H9 (cell line): ENCODE results near the gene RFNG. TPM values are rescaled to one million over a fixed set of nuclear protein-coding genes. Genes with fewer than 3 reads are reported as not detected.

ENCODE experiments used
- DNase-seq: peaks from one replicate; pipeline ENCODE4 v3.0.0-alpha.2; 2017
- H2AFZ ChIP-seq: one replicate; pipeline ENCODE4 v1.6.1; 2013; ENCODE audit warnings: mild to moderate bottlenecking, low read length, control low read depth, moderate library complexity
- H2AK5ac ChIP-seq: 2 replicates; pipeline ENCODE4 v1.6.1; 2013; ENCODE audit warnings: low read length, control low read depth, mixed read lengths; ENCODE audit not compliant: insufficient read length
- H2BK120ac ChIP-seq: one replicate; pipeline ENCODE4 v1.6.1; 2013; ENCODE audit warnings: low read depth, mild to moderate bottlenecking, low read length, control low read depth, inconsistent platforms; ENCODE audit not compliant: poor library complexity, severe bottlenecking
- H2BK12ac ChIP-seq: 2 replicates; pipeline ENCODE4 v1.6.1; 2013; ENCODE audit warnings: low read length, control low read depth, mixed read lengths, low read depth; ENCODE audit not compliant: insufficient read length
- H2BK15ac ChIP-seq: 2 replicates; pipeline ENCODE4 v1.6.1; 2013; ENCODE audit warnings: low read depth, low read length, control low read depth
- H2BK20ac ChIP-seq: one replicate; pipeline ENCODE4 v1.6.1; 2013; ENCODE audit warnings: low read depth, mild to moderate bottlenecking, low read length, control low read depth, inconsistent platforms; ENCODE audit not compliant: poor library complexity, severe bottlenecking
- H2BK5ac ChIP-seq: 2 replicates; pipeline ENCODE4 v1.6.1; 2013; ENCODE audit warnings: low read length, control low read depth, mixed read lengths; ENCODE audit not compliant: insufficient read length
- H3K14ac ChIP-seq: 2 replicates; pipeline ENCODE4 v1.6.1; 2013; ENCODE audit warnings: low read length, control low read depth; ENCODE audit not compliant: insufficient read depth
- H3K18ac ChIP-seq: 2 replicates; pipeline ENCODE4 v1.6.1; 2013; ENCODE audit warnings: low read depth, mild to moderate bottlenecking, mixed read lengths, low read length, control low read depth; ENCODE audit not compliant: insufficient read length
- H3K23ac ChIP-seq: 2 replicates; pipeline ENCODE4 v1.6.1; 2013; ENCODE audit warnings: low read length, control low read depth, mixed read lengths, low read depth; ENCODE audit not compliant: insufficient read length
- H3K23me2 ChIP-seq: 2 replicates; pipeline ENCODE4 v1.6.1; 2013; ENCODE audit warnings: low read depth, mild to moderate bottlenecking, mixed read lengths, low read length, control low read depth; ENCODE audit not compliant: insufficient read length, poor library complexity, severe bottlenecking
- H3K27ac ChIP-seq: 2 replicates; pipeline ENCODE4 v1.5.1; 2013; ENCODE audit warnings: low read length, control low read depth, mixed read lengths, low read depth; ENCODE audit not compliant: insufficient read length
- H3K27me3 ChIP-seq: 2 replicates; pipeline ENCODE4 v1.6.1; 2013; ENCODE audit warnings: low read length, control low read depth, inconsistent platforms; ENCODE audit not compliant: insufficient read depth
- H3K4ac ChIP-seq: 2 replicates; pipeline ENCODE4 v1.6.1; 2013; ENCODE audit warnings: low read depth, mild to moderate bottlenecking, control low read depth, inconsistent platforms, low read length, moderate library complexity
- H3K4me1 ChIP-seq: 2 replicates; pipeline ENCODE4 v1.6.1; 2013; ENCODE audit warnings: low read length, control low read depth, inconsistent platforms; ENCODE audit not compliant: insufficient read depth
- H3K4me2 ChIP-seq: 2 replicates; pipeline ENCODE4 v1.6.1; 2013; ENCODE audit warnings: low read length, control low read depth, mixed read lengths; ENCODE audit not compliant: insufficient read length, insufficient read depth
- H3K56ac ChIP-seq: 2 replicates; pipeline ENCODE4 v1.6.1; 2013; ENCODE audit warnings: low read depth, mild to moderate bottlenecking, mixed read lengths, low read length, control low read depth; ENCODE audit not compliant: insufficient read length
- H3K79me1 ChIP-seq: 2 replicates; pipeline ENCODE4 v1.6.1; 2013; ENCODE audit warnings: low read depth, mild to moderate bottlenecking, moderate library complexity, low read length, control low read depth, inconsistent platforms; ENCODE audit not compliant: insufficient read depth, poor library complexity, severe bottlenecking
- H3K79me2 ChIP-seq: 2 replicates; pipeline ENCODE4 v1.6.1; 2013; ENCODE audit warnings: low read length, control low read depth, inconsistent platforms; ENCODE audit not compliant: insufficient read depth
- H3K9ac ChIP-seq: 2 replicates; pipeline ENCODE4 v1.6.1; 2013; ENCODE audit warnings: low read length, control low read depth, mixed read lengths; ENCODE audit not compliant: insufficient read length; ENCODE audit errors: extremely low read depth
- H3K9me3 ChIP-seq: one replicate; pipeline ENCODE4 v1.6.1; 2013; ENCODE audit warnings: low read depth, low read length, inconsistent platforms; ENCODE audit not compliant: control insufficient read depth
- H3T11ph ChIP-seq: one replicate; pipeline ENCODE4 v1.6.1; 2013; ENCODE audit warnings: mild to moderate bottlenecking, low read length, control low read depth, inconsistent platforms
- H4K20me1 ChIP-seq: one replicate; pipeline ENCODE4 v1.6.1; 2013; ENCODE audit not compliant: control insufficient read depth, insufficient read length, insufficient read depth
- H4K5ac ChIP-seq: 2 replicates; pipeline ENCODE4 v1.6.1; 2013; ENCODE audit warnings: low read depth, mild to moderate bottlenecking, mixed read lengths, low read length, control low read depth; ENCODE audit not compliant: insufficient read length
- H4K8ac ChIP-seq: replicated peaks from 2 replicates; pipeline ENCODE4 v1.6.1; 2013; ENCODE audit warnings: low read length, control low read depth, mixed read lengths, low read depth; ENCODE audit not compliant: insufficient read length
- H4K91ac ChIP-seq: 2 replicates; pipeline ENCODE4 v1.6.1; 2013; ENCODE audit warnings: low read depth, mild to moderate bottlenecking, moderate library complexity, mixed read lengths, low read length, control low read depth; ENCODE audit not compliant: insufficient read length
- H3K27ac Mint-ChIP-seq, 3 experiments: 2 replicates in 2 of 3; 3 replicates in 1 of 3; pipeline ENCODE4 v1.8.0; 2020 to 2021; ENCODE audit warnings: mixed read lengths in 3 of 3, mild to moderate bottlenecking in 1 of 3, moderate library complexity in 1 of 3
- H3K27me3 Mint-ChIP-seq: 2 replicates; pipeline ENCODE4 v1.8.0; 2021; ENCODE audit warnings: low read depth, mild to moderate bottlenecking, moderate library complexity, mixed read lengths
- H3K36me3 Mint-ChIP-seq, 3 experiments: 2 replicates in 2 of 3; 3 replicates in 1 of 3; pipeline ENCODE4 v1.8.0; 2020 to 2021; ENCODE audit warnings: low read depth in 3 of 3, mixed read lengths in 3 of 3; ENCODE audit not compliant: insufficient read depth in 1 of 3
- H3K4me1 Mint-ChIP-seq, 2 experiments: 2 replicates each; pipeline ENCODE4 v1.8.0; 2020; ENCODE audit warnings: mixed read lengths in 2 of 2
- H3K4me3 Mint-ChIP-seq, 2 experiments: 2 replicates in 1 of 2; 3 replicates in 1 of 2; pipeline ENCODE4 v1.8.0; 2020 to 2021; ENCODE audit warnings: mild to moderate bottlenecking in 2 of 2, mixed read lengths in 2 of 2, moderate library complexity in 1 of 2
- H3K9me3 Mint-ChIP-seq, 2 experiments: 2 replicates in 1 of 2; 3 replicates in 1 of 2; pipeline ENCODE4 v1.8.0; 2020; ENCODE audit warnings: mild to moderate bottlenecking in 2 of 2, mixed read lengths in 2 of 2, moderate library complexity in 1 of 2
- WGBS: extraction: QIAGEN DNeasy Blood & Tissue Kit; methylation state at CpG from one replicate; pipeline ENCODE4 v1.1.7; 2013; ENCODE audit warnings: missing lambda C conversion rate, low lambda C conversion rate, mixed read lengths; ENCODE audit not compliant: insufficient read length; ENCODE audit errors: extremely low coverage; 5-methylcytosine and 5-hydroxymethylcytosine counted together
- total RNA-seq: library from RNA; stranded (reverse); gene quantifications from 2 replicates; pipeline ENCODE4 v1.2.1, GENCODE V29; 2021
- TF ChIP-seq, protein P1 (sequence below): fragments of 200-600 bp; sonication (generic); conservative IDR thresholded peaks from 3 replicates; pipeline ENCODE4 v1.8.0; 2021; ENCODE audit warnings: antibody characterized with exemption, mild to moderate bottlenecking

The RFNG gene
- total RNA-seq, 1 experiment from 2014 or later, result 34.0 TPM

- DNase-seq, result no peak
- no peak overlapping the region for H3K4me3 Mint-ChIP-seq
- H3K9ac ChIP-seq, result no peak overlapping the region
Observed at GRCh38 chr17:82016875-82017459, 34.6 kb downstream of the RFNG start.

More at GRCh38 chr17:82016875-82017459, 34.6 kb downstream of the RFNG start:
- Histone ChIP-seq H3K4me1 (no peaks in the 10 kb centered on the region), H2BK5ac (no peak overlapping the region), H2BK120ac (no peak overlapping the region), H3K4ac (no peak overlapping the region), H3K9me3 (no peaks in the 10 kb centered on the region), H2BK20ac (no peak overlapping the region), H3K56ac (no peak overlapping the region), H4K91ac (no peak overlapping the region), H4K5ac (no peak overlapping the region), H2AK5ac (no peak overlapping the region), H2BK15ac (no peak overlapping the region), H3T11ph (no peak overlapping the region), H3K23ac (no peak overlapping the region), H3K14ac (no peak overlapping the region), H3K79me1 (no peaks in the 10 kb centered on the region), H3K27me3 (no peaks in the 10 kb centered on the region), H3K27ac (no peak overlapping the region), H2AFZ (no peak overlapping the region), H4K20me1 (no peaks in the 10 kb centered on the region), H2BK12ac (no peak overlapping the region), H3K4me2 (no peak overlapping the region), H3K79me2 (no peaks in the 10 kb centered on the region), H4K8ac (no peak overlapping the region), H3K23me2 (peaks cover 2% of the 10 kb centered on the region), H3K18ac (no peak overlapping the region)
- no peaks in the 10 kb centered on the region for H3K27me3 Mint-ChIP-seq
- no peaks in the 10 kb centered on the region for H3K9me3 Mint-ChIP-seq
- H3K4me1 Mint-ChIP-seq, result peaks cover 7 to 10% of the 10 kb centered on the region in 2 experiments
- 0 out of 7 replicates have a peak overlapping the region, but pooled peaks of 1 of the 3 experiments have one; percentile 40 for H3K27ac Mint-ChIP-seq
- TF ChIP-seq, protein P1, sequence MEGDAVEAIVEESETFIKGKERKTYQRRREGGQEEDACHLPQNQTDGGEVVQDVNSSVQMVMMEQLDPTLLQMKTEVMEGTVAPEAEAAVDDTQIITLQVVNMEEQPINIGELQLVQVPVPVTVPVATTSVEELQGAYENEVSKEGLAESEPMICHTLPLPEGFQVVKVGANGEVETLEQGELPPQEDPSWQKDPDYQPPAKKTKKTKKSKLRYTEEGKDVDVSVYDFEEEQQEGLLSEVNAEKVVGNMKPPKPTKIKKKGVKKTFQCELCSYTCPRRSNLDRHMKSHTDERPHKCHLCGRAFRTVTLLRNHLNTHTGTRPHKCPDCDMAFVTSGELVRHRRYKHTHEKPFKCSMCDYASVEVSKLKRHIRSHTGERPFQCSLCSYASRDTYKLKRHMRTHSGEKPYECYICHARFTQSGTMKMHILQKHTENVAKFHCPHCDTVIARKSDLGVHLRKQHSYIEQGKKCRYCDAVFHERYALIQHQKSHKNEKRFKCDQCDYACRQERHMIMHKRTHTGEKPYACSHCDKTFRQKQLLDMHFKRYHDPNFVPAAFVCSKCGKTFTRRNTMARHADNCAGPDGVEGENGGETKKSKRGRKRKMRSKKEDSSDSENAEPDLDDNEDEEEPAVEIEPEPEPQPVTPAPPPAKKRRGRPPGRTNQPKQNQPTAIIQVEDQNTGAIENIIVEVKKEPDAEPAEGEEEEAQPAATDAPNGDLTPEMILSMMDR, result no peak
- H3K36me3 Mint-ChIP-seq, result peaks cover 2 to 8% (median 3%) of the 10 kb centered on the region in 3 experiments; a peak in 4 of 7 replicates
- no CpG with 5 or more reads among the region's 24 CpGs for WGBS
